B cell (primary cell): ENCODE measurements around the gene TUBGCP2. TPM values are rescaled to one million over a fixed set of nuclear protein-coding genes. Genes with fewer than 3 reads are reported as not detected.
A peak's percentile ranks its signal among the peaks of the same experiment; 100 is the strongest.

Source experiments
- ATAC-seq: fragments of 200-7000 bp; cut with Tn5 transposase; one replicate; pipeline ENCODE4 v1.10.0; 2021; ENCODE audit warnings: low read depth, mild to moderate bottlenecking, moderate number of reproducible peaks, moderate library complexity
- CTCF ChIA-PET: fragments of 350-600 bp; sonication (Branson Sonifier 250); formaldehyde crosslinking; loops from one replicate; lab custom pipeline; 2021; ENCODE audit warnings: antibody characterized with exemption, inconsistent platforms; lab: Charles Lee
- POLR2A ChIA-PET: fragments of 350-600 bp; sonication (Branson Sonifier 250); formaldehyde crosslinking; loops from one replicate; lab custom pipeline; 2021; ENCODE audit warnings: antibody characterized with exemption; lab: Charles Lee
- DNase-seq: peaks from one replicate; pipeline ENCODE4 v3.0.0; 2013
- H2AFZ ChIP-seq: 2 replicates; pipeline ENCODE4 v1.6.1; 2012; ENCODE audit warnings: mild to moderate bottlenecking, low read depth, low read length; ENCODE audit not compliant: insufficient read depth, poor library complexity, severe bottlenecking
- H3K27ac ChIP-seq, 2 donors: 1 replicate in 1 of 2; 2 replicates in 1 of 2; pipeline ENCODE4 v1.5.1; 2012 to 2013; ENCODE audit warnings: low read length in 2 of 2, mild to moderate bottlenecking in 2 of 2, moderate library complexity in 1 of 2
- H3K27me3 ChIP-seq, 4 experiments: fragments of 200-600 bp in 1 of 4; sonication (generic) in 1 of 4; replicated peaks in 1 of 4; 1 replicate in 2 of 4; 2 replicates in 2 of 4; pipeline versions ENCODE4 v1.6.1 to v1.7.0; 2013 to 2016; ENCODE audit warnings: low read length in 3 of 4, mild to moderate bottlenecking in 2 of 4, mixed read lengths in 1 of 4, moderate library complexity in 1 of 4; ENCODE audit not compliant: insufficient read depth in 4 of 4, control insufficient read depth in 3 of 4; ENCODE audit errors: control extremely low read depth in 1 of 4
- H3K36me3 ChIP-seq, 2 experiments: replicated peaks in 1 of 2; 1 replicate in 1 of 2; 2 replicates in 1 of 2; pipeline versions ENCODE4 v1.6.1 to v1.7.1; 2013; ENCODE audit warnings: low read length in 1 of 2; ENCODE audit not compliant: insufficient read depth in 2 of 2, control insufficient read depth in 1 of 2; ENCODE audit errors: control extremely low read depth in 1 of 2, extremely low read depth in 1 of 2
- H3K4me1 ChIP-seq, 2 donors: fragments of 200-600 bp in 1 of 2; sonication (generic) in 1 of 2; 1 replicate in 1 of 2; 2 replicates in 1 of 2; pipeline versions ENCODE4 v1.5.1 to v1.6.1; 2013 to 2017; ENCODE audit warnings: low read length in 2 of 2; ENCODE audit not compliant: control insufficient read depth in 2 of 2, insufficient read depth in 2 of 2
- H3K4me2 ChIP-seq: replicated peaks from 2 replicates; pipeline ENCODE3; 2012; ENCODE audit warnings: mild to moderate bottlenecking, low read depth, low read length; ENCODE audit not compliant: poor library complexity, severe bottlenecking
- H3K4me3 ChIP-seq, 5 experiments: fragments of 200-600 bp in 1 of 5; sonication (generic) in 1 of 5; 1 replicate in 3 of 5; 2 replicates in 2 of 5; pipeline versions ENCODE4 v1.5.1 to v1.7.0; 2011 to 2016; ENCODE audit warnings: low read length in 4 of 5, mild to moderate bottlenecking in 4 of 5, low read depth in 2 of 5, control low read depth in 1 of 5, moderate library complexity in 1 of 5; ENCODE audit not compliant: insufficient read depth in 1 of 5; ENCODE audit errors: control extremely low read depth in 1 of 5, extremely low read depth in 1 of 5
- H3K79me2 ChIP-seq: fragments of 200-600 bp; sonication (generic); one replicate; pipeline ENCODE4 v1.6.0; 2016; ENCODE audit warnings: low read length; ENCODE audit not compliant: control insufficient read depth, insufficient read depth
- H3K9ac ChIP-seq: fragments of 200-600 bp; sonication (generic); 2 replicates; pipeline ENCODE4 v1.6.1; 2017; ENCODE audit warnings: mild to moderate bottlenecking, low read length, moderate library complexity
- H3K9me3 ChIP-seq, 3 donors: one replicate each; pipeline versions ENCODE4 v1.6.1 to v1.7.1; 2013; ENCODE audit warnings: low read length in 2 of 3; ENCODE audit not compliant: control insufficient read depth in 2 of 3, insufficient read depth in 1 of 3; ENCODE audit errors: control extremely low read depth in 1 of 3
- H4K20me1 ChIP-seq: 2 replicates; pipeline ENCODE4 v1.6.0; 2012; ENCODE audit warnings: mild to moderate bottlenecking, low read length; ENCODE audit not compliant: insufficient read depth, control insufficient read depth, poor library complexity, severe bottlenecking
- H3K27ac Mint-ChIP-seq: one replicate; pipeline ENCODE4 v1.8.0; 2021; ENCODE audit warnings: mixed read lengths
- H3K27me3 Mint-ChIP-seq: one replicate; pipeline ENCODE4 v1.8.0; 2021; ENCODE audit warnings: mixed read lengths
- H3K4me1 Mint-ChIP-seq: one replicate; pipeline ENCODE4 v1.8.0; 2021; ENCODE audit warnings: mixed read lengths
- H3K4me3 Mint-ChIP-seq: one replicate; pipeline ENCODE4 v1.8.0; 2021; ENCODE audit warnings: mixed read lengths
- H3K9me3 Mint-ChIP-seq: one replicate; pipeline ENCODE4 v1.8.0; 2022; ENCODE audit warnings: mixed read lengths; ENCODE audit not compliant: insufficient read depth
- CTCF ChIP-seq: fragments of 200-600 bp; IDR thresholded peaks from one replicate; pipeline ENCODE4 v1.8.0; 2022; ENCODE audit warnings: antibody characterized with exemption, mild to moderate bottlenecking
- EZH2 ChIP-seq: IDR thresholded peaks from 2 replicates; pipeline ENCODE4 v1.6.1; 2012; ENCODE audit warnings: borderline replicate concordance, low read depth, mild to moderate bottlenecking, moderate library complexity, low read length; ENCODE audit not compliant: insufficient read depth, poor library complexity, severe bottlenecking
- WGBS: methylation state at CpG from one replicate; pipeline ENCODE4 v1.1.5; 2013; ENCODE audit warnings: missing lambda C conversion rate; ENCODE audit not compliant: insufficient coverage; 5-methylcytosine and 5-hydroxymethylcytosine counted together
- intact Hi-C: fragments of 100-400 bp; cut with micrococcal nuclease; formaldehyde crosslinking; loops from one replicate; pipeline ENCODE4 v1.10.0; 2022
- polyA plus RNA-seq: library from polyadenylated mRNA; depleted of rRNA; stranded (reverse); fragments of >200 nt; gene quantifications from 2 replicates; pipeline ENCODE4 v1.2.3, GENCODE V29; 2012
- total RNA-seq, 2 donors: library from RNA; stranded (reverse); fragments of 120-200 nt in 1 of 2; gene quantifications; 1 replicate in 1 of 2; 2 replicates in 1 of 2; pipeline versions ENCODE4 v1.2.3 to v1.2.4, GENCODE V29; 2013 to 2022

The TUBGCP2 gene
- total and polyA plus RNA-seq, 2 donors (not counting 1 experiment from before 2014, with no cell fraction given) = 50.3 to 90.3 TPM

DNA sequence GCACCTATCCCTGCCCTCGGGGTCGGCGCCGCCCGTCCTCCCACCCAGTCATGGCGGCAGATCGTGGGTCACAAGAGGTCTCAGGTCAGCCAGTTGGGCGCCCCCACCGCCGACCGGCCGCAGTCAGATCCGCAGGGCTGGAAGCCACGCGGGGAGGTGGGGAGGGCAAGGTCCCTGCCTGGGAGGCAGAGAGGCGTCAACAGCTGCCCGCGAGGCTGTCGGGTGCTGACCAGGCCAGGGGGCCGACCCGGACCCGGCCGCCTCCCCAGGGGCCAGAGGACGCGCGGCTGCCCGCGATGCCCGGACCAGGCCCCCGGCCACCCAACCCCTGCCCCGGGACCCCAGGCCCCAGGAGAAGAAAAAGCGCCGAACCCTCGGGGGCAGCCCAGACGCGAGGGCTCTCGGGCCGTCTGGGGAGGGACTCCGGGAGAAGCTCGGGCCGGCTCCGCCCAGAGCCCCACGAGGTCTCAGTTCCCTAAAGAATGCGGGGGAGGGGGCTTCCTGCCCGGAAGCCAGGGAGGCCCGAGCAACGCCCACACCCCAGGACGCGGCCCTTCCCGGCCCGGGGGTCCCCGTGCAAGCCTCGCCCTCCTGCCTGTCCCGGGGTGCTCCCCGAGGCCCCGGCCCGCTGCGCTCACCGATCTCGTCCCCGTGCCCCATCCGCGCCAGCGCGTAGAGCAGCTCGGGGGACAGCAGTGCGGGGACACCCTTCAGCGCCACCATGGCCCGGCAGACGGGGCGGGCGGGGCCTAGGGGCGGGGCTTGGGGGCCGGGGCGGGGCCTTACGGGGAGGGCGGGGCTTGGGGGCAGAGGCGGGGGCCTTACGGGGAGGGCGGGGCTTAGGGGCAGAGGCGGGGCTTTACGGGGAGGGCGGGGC, 48.9 kb upstream of the TUBGCP2 start, which contains the start of gene FUOM:
Gene FUOM (minus strand): TSS at position 735 of the 877 bp plus-strand sequence. CDS start 12 bp downstream, at position 723.
- Histone ChIP-seq H4K20me1 (peaks cover 21% of the 10 kb centered on the region), H3K4me3 (peak within 1 kb of the TSS in 4 of 5 experiments; percentile 57 to 87 (median 68)), H3K4me1 (peaks cover 20 to 39% of the 10 kb centered on the region in 2 donors), H3K9ac (peak within 1 kb of the TSS; percentile 85), H3K4me2 (peak within 1 kb of the TSS; percentile 99), H3K9me3 (peaks cover 0 to 17% (median 0%) of the 10 kb centered on the region in 3 donors), H3K79me2 (peaks cover 24% of the 10 kb centered on the region), H3K27ac (peak within 1 kb of the TSS in 1 of 2 donors; percentile 71), H3K27me3 (no peaks in the 10 kb centered on the region), H2AFZ (peak within 1 kb of the TSS; percentile 95), H3K36me3 (peaks cover 0 to 7% of the 10 kb centered on the region in 2 experiments)
- ChIA-PET POLR2A (interaction anchor here (1.0 to 1.7 kb wide), 3 partner anchors 16 to 34 kb away, joined by 3 to 11 read pairs (median 5); partner anchors contain the start of gene ECHS1), CTCF (interaction anchor here (1.0 to 3.6 kb wide), 3 partner anchors 28 to 36 kb away, joined by 3 to 18 read pairs (median 5); partner anchors contain the start of gene MTG1)
- WGBS = under 1% methylated on average over 65 of the region's 83 CpGs
- peaks cover 32% of the 10 kb centered on the region for H3K4me1 Mint-ChIP-seq
- ATAC-seq (peak; percentile 85), DNase-seq (peak; percentile 89)
- TF ChIP-seq CTCF (no peak), EZH2 (no peak)
- no peaks in the 10 kb centered on the region for H3K27me3 Mint-ChIP-seq
- H3K27ac Mint-ChIP-seq = peak within 1 kb of the TSS; percentile 26
- intact Hi-C loops = loop anchor here (1.0 to 5.0 kb wide), 4 partner anchors 16 to 50 kb away; partner anchors contain the start of genes ECHS1, MTG1, TUBGCP2 and ZNF511
- peak within 1 kb of the TSS; percentile 80 for H3K4me3 Mint-ChIP-seq
- H3K9me3 Mint-ChIP-seq = no peaks in the 10 kb centered on the region
